ENCODE measurements around the gene RAP1GDS1. TPM values are rescaled to one million over a fixed set of nuclear protein-coding genes. Genes with fewer than 3 reads are reported as not detected.

RAP1GDS1 gene
- total RNA-seq, 1 donor from 2014 or later, result 37.0 TPM

DNA sequence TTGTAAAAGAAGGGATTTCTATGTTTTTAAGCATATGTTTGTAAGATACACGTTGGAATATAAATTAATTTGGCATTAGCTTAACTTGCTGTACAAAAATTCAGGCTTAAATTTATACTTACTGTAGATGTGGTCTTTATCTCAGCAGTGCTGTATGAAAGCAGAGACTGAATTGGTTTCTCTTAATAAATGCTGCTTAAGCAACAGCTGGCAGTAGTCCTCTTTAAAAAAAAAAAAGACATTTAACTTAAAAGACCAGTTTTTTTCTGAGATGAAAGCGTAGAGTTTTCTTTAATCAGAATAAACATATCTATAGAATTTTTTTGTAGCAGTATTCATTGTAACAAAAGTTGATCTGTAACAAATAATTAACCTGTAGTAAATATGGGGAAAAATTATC lies 124.6 kb downstream of the RAP1GDS1 start:
- TF ChIP-seq, protein P1, sequence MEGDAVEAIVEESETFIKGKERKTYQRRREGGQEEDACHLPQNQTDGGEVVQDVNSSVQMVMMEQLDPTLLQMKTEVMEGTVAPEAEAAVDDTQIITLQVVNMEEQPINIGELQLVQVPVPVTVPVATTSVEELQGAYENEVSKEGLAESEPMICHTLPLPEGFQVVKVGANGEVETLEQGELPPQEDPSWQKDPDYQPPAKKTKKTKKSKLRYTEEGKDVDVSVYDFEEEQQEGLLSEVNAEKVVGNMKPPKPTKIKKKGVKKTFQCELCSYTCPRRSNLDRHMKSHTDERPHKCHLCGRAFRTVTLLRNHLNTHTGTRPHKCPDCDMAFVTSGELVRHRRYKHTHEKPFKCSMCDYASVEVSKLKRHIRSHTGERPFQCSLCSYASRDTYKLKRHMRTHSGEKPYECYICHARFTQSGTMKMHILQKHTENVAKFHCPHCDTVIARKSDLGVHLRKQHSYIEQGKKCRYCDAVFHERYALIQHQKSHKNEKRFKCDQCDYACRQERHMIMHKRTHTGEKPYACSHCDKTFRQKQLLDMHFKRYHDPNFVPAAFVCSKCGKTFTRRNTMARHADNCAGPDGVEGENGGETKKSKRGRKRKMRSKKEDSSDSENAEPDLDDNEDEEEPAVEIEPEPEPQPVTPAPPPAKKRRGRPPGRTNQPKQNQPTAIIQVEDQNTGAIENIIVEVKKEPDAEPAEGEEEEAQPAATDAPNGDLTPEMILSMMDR (IDR thresholded peaks at IDR 0.05), result no peak
- ATAC-seq (no peak), DNase-seq (no peak)
- Histone ChIP-seq H3K27ac (no peak overlapping the region), H3K4me1 (no peaks in the 10 kb centered on the region), H3K4me3 (no peak overlapping the region), H3K9me3 (no peaks in the 10 kb centered on the region), H3K27me3 (ENCODE audit: low read depth) (no peaks in the 10 kb centered on the region), H3K36me3 (no peaks in the 10 kb centered on the region)
- intact Hi-C loops (cut with DNase I), result no loop called here

DNA sequence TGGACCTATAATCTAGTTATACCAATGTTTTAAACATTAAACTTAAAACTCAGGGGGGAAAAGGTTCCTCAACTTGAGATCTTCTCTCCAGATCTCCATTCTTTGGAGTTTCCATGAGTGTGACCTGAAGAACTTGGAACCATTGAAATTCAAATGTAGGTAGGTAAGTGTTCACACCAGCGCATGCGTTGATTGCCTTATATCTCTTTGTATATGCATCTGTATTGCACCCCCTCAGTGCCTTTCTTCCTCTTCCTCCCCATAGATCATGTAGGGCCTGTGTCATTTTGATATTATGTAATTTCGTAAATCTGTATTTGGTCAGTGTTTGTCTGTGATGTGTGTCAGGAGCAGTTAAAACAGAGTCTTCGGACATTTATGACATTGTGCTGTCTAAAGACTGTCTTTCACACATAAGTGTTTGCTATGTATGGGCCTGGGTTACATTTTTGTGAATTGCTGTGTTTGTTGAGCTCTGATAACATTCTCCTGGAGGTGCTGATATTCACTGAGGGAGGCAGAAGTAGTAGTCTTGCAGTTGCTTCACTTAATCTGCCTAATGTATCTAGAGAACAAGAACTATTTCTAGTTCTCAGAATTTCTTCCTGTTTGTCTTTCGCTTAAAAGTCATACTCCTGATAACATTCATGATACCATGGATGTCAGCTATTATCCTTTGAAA lies 126.3 kb downstream of the RAP1GDS1 start:
- no peak overlapping the region for H3K27ac ChIP-seq
- DNase-seq (no peak), ATAC-seq (no peak)
- intact Hi-C loops (cut with DNase I), result no loop called here
- H3K36me3 ChIP-seq, result no peaks in the 10 kb centered on the region
- H3K27me3 ChIP-seq (ENCODE audit: low read depth), result no peaks in the 10 kb centered on the region
- H3K9me3 ChIP-seq, result no peaks in the 10 kb centered on the region
- H3K4me1 ChIP-seq, result no peaks in the 10 kb centered on the region
- no peak overlapping the region for H3K4me3 ChIP-seq
- TF ChIP-seq, protein P1 (IDR thresholded peaks at IDR 0.05), result no peak

GRCh38 chr4:98394134-98394533 lies 132.9 kb downstream of the RAP1GDS1 start:
- no peaks in the 10 kb centered on the region for H3K9me3 ChIP-seq
- H3K27me3 ChIP-seq (ENCODE audit: low read depth), result no peaks in the 10 kb centered on the region
- H3K36me3 ChIP-seq, result no peaks in the 10 kb centered on the region
- H3K4me3 ChIP-seq, result no peak overlapping the region
- no peaks in the 10 kb centered on the region for H3K4me1 ChIP-seq
- no peak for DNase-seq
- TF ChIP-seq, protein P1 (IDR thresholded peaks at IDR 0.05), result no peak
- no peak for ATAC-seq
- intact Hi-C loops (cut with DNase I), result no loop called here
- H3K27ac ChIP-seq, result no peak overlapping the region

- ATAC-seq (no peak), DNase-seq (no peak)
- intact Hi-C loops (cut with DNase I), result no loop called here
- H3K9me3 ChIP-seq, result no peaks in the 10 kb centered on the region
- TF ChIP-seq, protein P1 (IDR thresholded peaks at IDR 0.05), result no peak
- H3K36me3 ChIP-seq, result no peaks in the 10 kb centered on the region
- no peaks in the 10 kb centered on the region for H3K4me1 ChIP-seq
- H3K27me3 ChIP-seq (ENCODE audit: low read depth), result no peaks in the 10 kb centered on the region
- no peak overlapping the region for H3K4me3 ChIP-seq
- H3K27ac ChIP-seq, result no peak overlapping the region
Measured at GRCh38 chr4:98399915-98400314, 138.7 kb downstream of the RAP1GDS1 start.

- H3K4me1 ChIP-seq, result no peaks in the 10 kb centered on the region
- no peaks in the 10 kb centered on the region for H3K27me3 ChIP-seq (ENCODE audit: low read depth)
- ATAC-seq, result no peak
- TF ChIP-seq, protein P1 (IDR thresholded peaks at IDR 0.05), result no peak
- intact Hi-C loops (cut with DNase I), result no loop called here
- no peaks in the 10 kb centered on the region for H3K9me3 ChIP-seq
- no peak overlapping the region for H3K27ac ChIP-seq
- DNase-seq, result no peak
- H3K4me3 ChIP-seq, result no peak overlapping the region
- H3K36me3 ChIP-seq, result peaks cover 3% of the 10 kb centered on the region
Measured at GRCh38 chr4:98406819-98407218, 145.6 kb downstream of the RAP1GDS1 start.

Data from lower lobe of right lung (tissue), 2 donors.